ENCODE measurements around the gene CYBA. TPM values are rescaled to one million over a fixed set of nuclear protein-coding genes. Genes with fewer than 3 reads are reported as not detected.

CYBA gene
- total RNA-seq, 1 experiment from 2014 or later, result 867 TPM

GRCh38 chr16:88687676-88688012, 36.8 kb upstream of the CYBA start:
- TF ChIP-seq CTCF (IDR thresholded peaks at IDR 0.05; ENCODE audit: unreplicated experiment), result no peak
- CTCF ChIA-PET, result interaction anchor here (0.7 kb wide), 1 partner anchor 67 kb away, joined by 5 read pairs; no protein-coding TSS in a partner anchor
- Mint-ChIP-seq H3K4me3 (ENCODE audit: low read depth, unreplicated experiment) (no peak overlapping the region), H3K4me1 (ENCODE audit: low read depth, unreplicated experiment) (peaks cover 14% of the 10 kb centered on the region), H3K36me3 (ENCODE audit: insufficient read depth, unreplicated experiment) (peaks cover 18% of the 10 kb centered on the region), H3K9me3 (ENCODE audit: low read depth, unreplicated experiment) (no peaks in the 10 kb centered on the region), H3K27me3 (ENCODE audit: unreplicated experiment) (peaks cover 58% of the 10 kb centered on the region), H3K27ac (ENCODE audit: unreplicated experiment) (no peak overlapping the region)
- no peak for DNase-seq
- intact Hi-C loops (cut with micrococcal nuclease; ENCODE audit: unreplicated experiment), result no loop called here
- BruUV-seq (replicated peaks), result no TSS peak

- H3K4me1 Mint-ChIP-seq (ENCODE audit: low read depth, unreplicated experiment), result peaks cover 14% of the 10 kb centered on the region
- CTCF ChIA-PET, result no interaction called here
- intact Hi-C loops (cut with micrococcal nuclease; ENCODE audit: unreplicated experiment), result no loop called here
- peaks cover 18% of the 10 kb centered on the region for H3K36me3 Mint-ChIP-seq (ENCODE audit: insufficient read depth, unreplicated experiment)
- peaks cover 63% of the 10 kb centered on the region for H3K27me3 Mint-ChIP-seq (ENCODE audit: unreplicated experiment)
- H3K27ac Mint-ChIP-seq (ENCODE audit: unreplicated experiment), result no peak overlapping the region
- H3K4me3 Mint-ChIP-seq (ENCODE audit: low read depth, unreplicated experiment), result peak overlapping the region; percentile 76
- no peak for TF ChIP-seq CTCF (IDR thresholded peaks at IDR 0.05; ENCODE audit: unreplicated experiment)
- H3K9me3 Mint-ChIP-seq (ENCODE audit: low read depth, unreplicated experiment), result no peaks in the 10 kb centered on the region
- DNase-seq, result no peak
- BruUV-seq (replicated peaks), result no TSS peak
These were observed 36.4 kb upstream of the CYBA start for GRCh38 chr16:88687254-88687576.

- CTCF ChIA-PET, result no interaction called here
- intact Hi-C loops (cut with micrococcal nuclease; ENCODE audit: unreplicated experiment), result no loop called here
- Mint-ChIP-seq H3K36me3 (ENCODE audit: insufficient read depth, unreplicated experiment) (peaks cover 18% of the 10 kb centered on the region), H3K9me3 (ENCODE audit: low read depth, unreplicated experiment) (no peaks in the 10 kb centered on the region), H3K27ac (ENCODE audit: unreplicated experiment) (no peak within 1 kb of the TSS), H3K27me3 (ENCODE audit: unreplicated experiment) (peaks cover 68% of the 10 kb centered on the region), H3K4me3 (ENCODE audit: low read depth, unreplicated experiment) (peak within 1 kb of the TSS; percentile 76), H3K4me1 (ENCODE audit: low read depth, unreplicated experiment) (peaks cover 14% of the 10 kb centered on the region)
- BruUV-seq (replicated peaks), result no TSS peak
- TF ChIP-seq CTCF (IDR thresholded peaks at IDR 0.05; ENCODE audit: unreplicated experiment), result no peak
- DNase-seq, result peak; percentile 96
These were observed 35.8 kb upstream of the CYBA start, which contains the start of gene SNAI3 for GRCh38 chr16:88686439-88687253. SNAI3 (minus strand) TSS chr16:88686507; CDS start chr16:88686406, 101 bp downstream.

GRCh38 chr16:88686062-88686438, 35.2 kb upstream of the CYBA start:
- CTCF ChIA-PET, result interaction anchor here (1.3 kb wide), 1 partner anchor 14 kb away, joined by 3 read pairs; no protein-coding TSS in a partner anchor
- peaks cover 68% of the 10 kb centered on the region for H3K27me3 Mint-ChIP-seq (ENCODE audit: unreplicated experiment)

More at GRCh38 chr16:88686062-88686438, 35.2 kb upstream of the CYBA start:
- no peak for DNase-seq
- peak overlapping the region; percentile 76 for H3K4me3 Mint-ChIP-seq (ENCODE audit: low read depth, unreplicated experiment)
- no TSS peak for BruUV-seq (replicated peaks)
- peaks cover 22% of the 10 kb centered on the region for H3K36me3 Mint-ChIP-seq (ENCODE audit: insufficient read depth, unreplicated experiment)
- H3K4me1 Mint-ChIP-seq (ENCODE audit: low read depth, unreplicated experiment), result peaks cover 18% of the 10 kb centered on the region
- no peak for TF ChIP-seq CTCF (IDR thresholded peaks at IDR 0.05; ENCODE audit: unreplicated experiment)
- intact Hi-C loops (cut with micrococcal nuclease; ENCODE audit: unreplicated experiment), result no loop called here
- H3K27ac Mint-ChIP-seq (ENCODE audit: unreplicated experiment), result no peak overlapping the region
- no peaks in the 10 kb centered on the region for H3K9me3 Mint-ChIP-seq (ENCODE audit: low read depth, unreplicated experiment)
